Cerebellar nuclear complex (tissue), 1 donor: Measurements from ENCODE around the gene SH3GL1.
"Not testable (repeated sequence)": the region's sequence is repeated elsewhere in the genome, so short reads cannot be mapped to it uniquely, and the experiment has no call there.

Experiments
- DNase-seq, 2 experiments: peaks; one replicate each; lab custom pipeline; 2025; lab: John Stamatoyannopoulos, UW

Gene SH3GL1

GRCh38 chr19:4342615-4343369 lies 57.6 kb downstream of the SH3GL1 start:
- DNase-seq = peak; percentile 92 to 99

- DNase-seq = no peak
Measured at GRCh38 chr19:4342314-4342614, 58.1 kb downstream of the SH3GL1 start.

- no peak for DNase-seq
Measured at GRCh38 chr19:4338441-4339355, 61.6 kb downstream of the SH3GL1 start, which contains the start of gene STAP2. Gene STAP2 (minus strand): TSS chr19:4338827. CDS start chr19:4338753, 74 bp downstream.

GRCh38 chr19:4337906-4338440 lies 62.4 kb downstream of the SH3GL1 start:
- no peak for DNase-seq

- DNase-seq = no peak
Measured at GRCh38 chr19:4334929-4335570, 65.3 kb downstream of the SH3GL1 start.

GRCh38 chr19:4329858-4330257 lies 70.5 kb downstream of the SH3GL1 start:
- DNase-seq = no peak

GRCh38 chr19:4328991-4329681 lies 71.2 kb downstream of the SH3GL1 start:
- DNase-seq = not testable (repeated sequence)

- peak; percentile 92 to 95 for DNase-seq
Measured at GRCh38 chr19:4328243-4328990, 71.9 kb downstream of the SH3GL1 start.

- DNase-seq = no peak
Measured at GRCh38 chr19:4327877-4328242, 72.5 kb downstream of the SH3GL1 start.

- DNase-seq = no peak
Measured at GRCh38 chr19:4327252-4327876, 73.0 kb downstream of the SH3GL1 start.

- DNase-seq = no peak
Measured at GRCh38 chr19:4326837-4327251, 73.5 kb downstream of the SH3GL1 start.

- no peak for DNase-seq
Measured at GRCh38 chr19:4326215-4326836, 74.0 kb downstream of the SH3GL1 start.

GRCh38 chr19:4324228-4324627 lies 76.1 kb downstream of the SH3GL1 start:
- no peak for DNase-seq

GRCh38 chr19:4323692-4324091 lies 76.7 kb downstream of the SH3GL1 start:
- DNase-seq = no peak

- DNase-seq = no peak
Measured at GRCh38 chr19:4322942-4323665, 77.2 kb downstream of the SH3GL1 start.

- DNase-seq = no peak
Measured at GRCh38 chr19:4320419-4320818, 79.9 kb downstream of the SH3GL1 start.

GRCh38 chr19:4319067-4319718 lies 81.2 kb downstream of the SH3GL1 start:
- DNase-seq = no peak

- no peak for DNase-seq
Measured at GRCh38 chr19:4318460-4318859, 81.9 kb downstream of the SH3GL1 start.

- no peak for DNase-seq
Measured at GRCh38 chr19:4316956-4317355, 83.4 kb downstream of the SH3GL1 start.
